ENCODE measurements around the gene SOBP.

SOBP gene

DNA sequence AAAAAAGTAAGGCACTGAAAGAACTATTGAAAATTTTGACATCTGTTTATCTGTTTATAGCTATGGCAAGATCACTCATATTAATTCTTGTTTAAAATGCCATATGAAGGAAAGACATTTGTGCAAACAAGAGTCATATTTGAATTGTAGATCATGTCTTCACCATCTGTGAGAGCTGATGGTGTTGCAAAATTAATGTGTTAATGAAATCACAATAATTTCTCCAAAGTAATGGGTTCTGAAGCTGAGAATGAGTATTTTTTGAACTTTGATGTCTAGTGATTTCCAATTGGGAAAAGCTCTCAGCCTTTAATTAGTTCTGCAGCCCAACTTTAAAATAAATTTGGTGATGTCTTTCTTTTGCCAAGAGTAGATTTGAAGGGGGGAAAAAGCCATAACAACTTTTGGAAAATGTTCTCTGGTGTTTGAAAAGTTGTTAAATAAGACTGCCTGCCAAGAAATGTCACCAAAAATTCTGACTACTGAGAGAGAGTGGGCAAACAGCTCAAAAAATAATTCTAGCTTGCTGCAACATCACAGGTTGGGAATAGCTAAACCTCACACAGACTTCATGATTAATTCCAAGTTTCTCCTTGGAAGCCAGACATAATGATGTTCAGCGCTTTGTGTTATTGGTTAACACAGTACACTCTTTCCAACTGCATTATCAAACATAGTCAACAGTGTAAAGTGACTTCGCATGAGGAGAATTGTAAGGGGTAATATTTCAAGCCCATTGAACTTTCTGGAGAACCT is 142.6 kb downstream of the SOBP start:
- no peaks in the 10 kb centered on the region for H3K4me1 ChIP-seq (ENCODE audit: control insufficient read depth in 1 of 2, insufficient read depth in 2 of 2, low read length in 2 of 2)
- no peak overlapping the region for H3K9ac ChIP-seq (ENCODE audit: low read depth in 1 of 2, low read length in 2 of 2)
- H3K9me3 ChIP-seq (ENCODE audit: control insufficient read depth in 1 of 2, low read length in 2 of 2) = no peaks in the 10 kb centered on the region
- no peak overlapping the region for H3K27ac ChIP-seq (ENCODE audit: low read depth, low read length)
- H3K4me3 ChIP-seq (ENCODE audit: low read depth in 1 of 2, low read length in 2 of 2) = no peak overlapping the region
- no peaks in the 10 kb centered on the region for H3K36me3 ChIP-seq (ENCODE audit: control insufficient read depth in 1 of 2, insufficient read depth in 2 of 2, low read length in 2 of 2)
- H3K27me3 ChIP-seq (ENCODE audit: control insufficient read depth in 1 of 2, insufficient read depth in 2 of 2, low read length in 2 of 2) = peaks cover 11 to 39% of the 10 kb centered on the region in 2 donors

DNA sequence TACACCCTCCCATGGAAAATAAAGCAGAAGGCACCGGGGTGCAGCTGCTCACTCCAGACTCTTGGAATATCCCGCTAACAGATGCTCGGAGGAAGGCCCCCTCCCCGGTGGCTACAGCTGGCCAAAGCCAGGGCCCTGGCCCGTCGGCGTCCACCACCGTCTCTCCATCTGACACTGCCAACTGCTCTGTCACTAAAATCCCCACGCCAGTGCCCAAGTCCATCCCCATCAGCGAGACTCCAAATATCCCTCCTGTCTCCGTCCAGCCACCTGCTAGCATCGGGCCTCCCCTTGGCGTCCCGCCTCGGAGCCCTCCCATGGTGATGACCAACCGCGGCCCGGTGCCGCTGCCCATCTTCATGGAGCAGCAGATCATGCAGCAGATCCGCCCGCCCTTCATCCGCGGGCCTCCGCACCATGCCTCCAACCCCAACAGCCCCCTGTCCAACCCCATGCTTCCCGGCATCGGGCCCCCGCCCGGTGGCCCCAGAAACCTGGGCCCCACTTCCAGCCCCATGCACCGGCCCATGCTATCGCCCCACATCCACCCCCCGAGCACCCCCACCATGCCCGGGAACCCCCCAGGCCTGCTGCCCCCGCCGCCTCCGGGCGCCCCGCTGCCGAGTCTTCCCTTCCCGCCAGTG is 143.9 kb downstream of the SOBP start:
- Histone ChIP-seq H3K27me3 (ENCODE audit: control insufficient read depth in 1 of 2, insufficient read depth in 2 of 2, low read length in 2 of 2) (peaks cover 11 to 39% of the 10 kb centered on the region in 2 donors), H3K9me3 (ENCODE audit: control insufficient read depth in 1 of 2, low read length in 2 of 2) (no peaks in the 10 kb centered on the region), H3K27ac (ENCODE audit: low read depth, low read length) (no peak overlapping the region), H3K4me1 (ENCODE audit: control insufficient read depth in 1 of 2, insufficient read depth in 2 of 2, low read length in 2 of 2) (no peaks in the 10 kb centered on the region), H3K4me3 (ENCODE audit: low read depth in 1 of 2, low read length in 2 of 2) (no peak overlapping the region), H3K36me3 (ENCODE audit: control insufficient read depth in 1 of 2, insufficient read depth in 2 of 2, low read length in 2 of 2) (no peaks in the 10 kb centered on the region), H3K9ac (ENCODE audit: low read depth in 1 of 2, low read length in 2 of 2) (no peak overlapping the region)

DNA sequence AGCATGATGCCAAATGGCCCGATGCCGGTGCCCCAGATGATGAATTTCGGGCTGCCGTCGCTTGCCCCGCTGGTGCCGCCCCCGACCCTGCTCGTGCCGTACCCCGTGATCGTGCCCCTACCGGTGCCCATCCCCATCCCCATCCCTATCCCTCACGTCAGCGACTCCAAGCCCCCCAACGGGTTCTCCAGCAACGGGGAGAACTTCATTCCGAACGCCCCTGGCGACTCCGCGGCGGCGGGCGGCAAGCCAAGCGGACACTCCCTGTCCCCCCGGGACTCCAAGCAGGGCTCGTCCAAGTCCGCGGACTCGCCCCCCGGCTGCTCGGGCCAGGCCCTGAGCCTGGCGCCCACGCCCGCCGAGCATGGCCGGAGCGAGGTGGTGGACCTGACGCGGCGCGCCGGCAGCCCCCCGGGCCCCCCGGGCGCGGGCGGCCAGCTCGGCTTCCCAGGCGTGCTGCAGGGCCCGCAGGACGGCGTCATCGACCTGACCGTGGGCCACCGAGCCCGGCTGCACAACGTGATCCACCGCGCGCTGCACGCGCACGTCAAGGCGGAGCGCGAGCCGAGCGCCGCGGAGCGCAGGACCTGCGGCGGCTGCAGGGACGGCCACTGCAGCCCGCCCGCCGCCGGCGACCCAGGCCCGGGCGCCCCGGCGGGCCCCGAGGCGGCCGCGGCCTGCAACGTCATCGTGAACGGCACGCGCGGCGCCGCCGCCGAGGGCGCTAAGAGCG is 144.6 kb downstream of the SOBP start:
- Histone ChIP-seq H3K4me3 (ENCODE audit: low read depth in 1 of 2, low read length in 2 of 2) (no peak overlapping the region), H3K36me3 (ENCODE audit: control insufficient read depth in 1 of 2, insufficient read depth in 2 of 2, low read length in 2 of 2) (no peaks in the 10 kb centered on the region), H3K27ac (ENCODE audit: low read depth, low read length) (no peak overlapping the region), H3K9ac (ENCODE audit: low read depth in 1 of 2, low read length in 2 of 2) (no peak overlapping the region), H3K4me1 (ENCODE audit: control insufficient read depth in 1 of 2, insufficient read depth in 2 of 2, low read length in 2 of 2) (no peaks in the 10 kb centered on the region), H3K27me3 (ENCODE audit: control insufficient read depth in 1 of 2, insufficient read depth in 2 of 2, low read length in 2 of 2) (peaks cover 11 to 39% of the 10 kb centered on the region in 2 donors), H3K9me3 (ENCODE audit: control insufficient read depth in 1 of 2, low read length in 2 of 2) (no peaks in the 10 kb centered on the region)

DNA sequence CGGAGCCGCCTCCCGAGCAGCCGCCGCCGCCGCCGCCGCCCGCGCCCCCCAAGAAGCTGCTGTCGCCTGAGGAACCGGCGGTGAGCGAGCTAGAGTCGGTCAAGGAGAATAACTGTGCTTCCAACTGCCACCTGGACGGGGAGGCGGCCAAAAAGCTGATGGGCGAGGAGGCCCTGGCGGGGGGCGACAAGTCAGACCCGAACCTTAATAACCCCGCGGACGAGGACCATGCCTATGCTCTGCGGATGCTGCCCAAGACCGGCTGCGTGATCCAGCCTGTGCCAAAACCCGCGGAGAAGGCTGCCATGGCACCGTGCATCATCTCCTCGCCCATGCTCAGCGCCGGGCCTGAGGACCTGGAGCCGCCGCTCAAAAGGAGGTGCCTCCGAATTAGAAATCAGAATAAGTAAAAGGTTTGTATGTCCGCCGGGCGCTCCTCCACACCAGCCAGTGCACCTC is 145.2 kb downstream of the SOBP start:
- Histone ChIP-seq H3K4me1 (ENCODE audit: control insufficient read depth in 1 of 2, insufficient read depth in 2 of 2, low read length in 2 of 2) (no peaks in the 10 kb centered on the region), H3K36me3 (ENCODE audit: control insufficient read depth in 1 of 2, insufficient read depth in 2 of 2, low read length in 2 of 2) (no peaks in the 10 kb centered on the region), H3K27me3 (ENCODE audit: control insufficient read depth in 1 of 2, insufficient read depth in 2 of 2, low read length in 2 of 2) (peaks cover 11 to 39% of the 10 kb centered on the region in 2 donors), H3K9ac (ENCODE audit: low read depth in 1 of 2, low read length in 2 of 2) (no peak overlapping the region), H3K9me3 (ENCODE audit: control insufficient read depth in 1 of 2, low read length in 2 of 2) (no peaks in the 10 kb centered on the region), H3K4me3 (ENCODE audit: low read depth in 1 of 2, low read length in 2 of 2) (no peak overlapping the region), H3K27ac (ENCODE audit: low read depth, low read length) (no peak overlapping the region)

DNA sequence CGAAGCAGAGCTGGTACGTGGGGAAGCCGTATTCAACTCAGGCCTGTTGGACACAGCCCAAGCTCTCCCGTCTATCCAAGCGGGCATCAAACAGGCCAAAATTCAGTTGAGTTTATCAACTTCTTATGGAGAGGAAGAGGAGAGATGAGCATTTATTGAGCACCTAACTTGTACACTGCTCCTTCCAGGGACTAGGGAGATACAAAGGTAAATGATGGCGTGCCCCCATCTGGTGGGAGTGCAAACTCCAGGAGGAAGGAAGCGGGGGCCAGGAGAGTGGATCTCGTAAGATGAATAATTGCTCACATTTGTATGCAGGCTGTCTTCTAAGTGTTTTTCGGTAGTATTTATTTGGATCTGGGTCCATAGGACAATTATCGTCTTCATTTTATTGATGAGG is 146.6 kb downstream of the SOBP start:
- no peaks in the 10 kb centered on the region for H3K4me1 ChIP-seq (ENCODE audit: control insufficient read depth in 1 of 2, insufficient read depth in 2 of 2, low read length in 2 of 2)
- no peak overlapping the region for H3K27ac ChIP-seq (ENCODE audit: low read depth, low read length)
- no peak overlapping the region for H3K9ac ChIP-seq (ENCODE audit: low read depth in 1 of 2, low read length in 2 of 2)
- no peaks in the 10 kb centered on the region for H3K36me3 ChIP-seq (ENCODE audit: control insufficient read depth in 1 of 2, insufficient read depth in 2 of 2, low read length in 2 of 2)
- no peak overlapping the region for H3K4me3 ChIP-seq (ENCODE audit: low read depth in 1 of 2, low read length in 2 of 2)
- peaks cover 11 to 37% of the 10 kb centered on the region in 2 donors for H3K27me3 ChIP-seq (ENCODE audit: control insufficient read depth in 1 of 2, insufficient read depth in 2 of 2, low read length in 2 of 2)
- no peaks in the 10 kb centered on the region for H3K9me3 ChIP-seq (ENCODE audit: control insufficient read depth in 1 of 2, low read length in 2 of 2)

- H3K9me3 ChIP-seq (ENCODE audit: control insufficient read depth in 1 of 2, low read length in 2 of 2) = no peaks in the 10 kb centered on the region
- peaks cover 11 to 32% of the 10 kb centered on the region in 2 donors for H3K27me3 ChIP-seq (ENCODE audit: control insufficient read depth in 1 of 2, insufficient read depth in 2 of 2, low read length in 2 of 2)
- H3K36me3 ChIP-seq (ENCODE audit: control insufficient read depth in 1 of 2, insufficient read depth in 2 of 2, low read length in 2 of 2) = no peaks in the 10 kb centered on the region
- no peak overlapping the region for H3K4me3 ChIP-seq (ENCODE audit: low read depth in 1 of 2, low read length in 2 of 2)
- H3K4me1 ChIP-seq (ENCODE audit: control insufficient read depth in 1 of 2, insufficient read depth in 2 of 2, low read length in 2 of 2) = no peaks in the 10 kb centered on the region
- H3K27ac ChIP-seq (ENCODE audit: low read depth, low read length) = no peak overlapping the region
- H3K9ac ChIP-seq (ENCODE audit: low read depth in 1 of 2, low read length in 2 of 2) = no peak overlapping the region
Measured at GRCh38 chr6:107637316-107638315, 147.7 kb downstream of the SOBP start.

GRCh38 chr6:107638493-107638892 is 148.6 kb downstream of the SOBP start:
- Histone ChIP-seq H3K36me3 (ENCODE audit: control insufficient read depth in 1 of 2, insufficient read depth in 2 of 2, low read length in 2 of 2) (no peaks in the 10 kb centered on the region), H3K9ac (ENCODE audit: low read depth in 1 of 2, low read length in 2 of 2) (no peak overlapping the region), H3K4me3 (ENCODE audit: low read depth in 1 of 2, low read length in 2 of 2) (no peak overlapping the region), H3K27ac (ENCODE audit: low read depth, low read length) (no peak overlapping the region), H3K27me3 (ENCODE audit: control insufficient read depth in 1 of 2, insufficient read depth in 2 of 2, low read length in 2 of 2) (peaks cover 9 to 24% of the 10 kb centered on the region in 2 donors), H3K4me1 (ENCODE audit: control insufficient read depth in 1 of 2, insufficient read depth in 2 of 2, low read length in 2 of 2) (no peaks in the 10 kb centered on the region), H3K9me3 (ENCODE audit: control insufficient read depth in 1 of 2, low read length in 2 of 2) (no peaks in the 10 kb centered on the region)

DNA sequence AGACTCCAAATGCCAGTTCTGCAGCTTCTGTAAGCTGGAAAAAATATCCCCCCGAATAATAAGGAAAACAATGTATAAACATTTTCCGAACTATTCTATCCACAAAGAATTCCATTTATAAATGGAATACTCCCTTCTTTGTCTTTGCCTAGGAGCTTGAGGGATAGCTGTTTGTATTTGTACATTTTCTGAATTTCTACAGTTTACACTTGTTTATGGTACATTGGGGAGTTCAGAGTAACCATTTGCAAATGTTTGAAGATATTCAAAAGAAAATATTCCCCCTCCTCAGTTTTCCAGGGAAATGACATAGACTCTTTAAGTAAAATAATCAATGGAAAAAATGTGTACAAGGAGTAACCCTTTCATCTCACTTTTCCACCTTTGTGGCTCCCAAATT is 149.6 kb downstream of the SOBP start:
- no peaks in the 10 kb centered on the region for H3K4me1 ChIP-seq (ENCODE audit: control insufficient read depth in 1 of 2, insufficient read depth in 2 of 2, low read length in 2 of 2)
- no peaks in the 10 kb centered on the region for H3K36me3 ChIP-seq (ENCODE audit: control insufficient read depth in 1 of 2, insufficient read depth in 2 of 2, low read length in 2 of 2)
- no peak overlapping the region for H3K4me3 ChIP-seq (ENCODE audit: low read depth in 1 of 2, low read length in 2 of 2)
- no peak overlapping the region for H3K9ac ChIP-seq (ENCODE audit: low read depth in 1 of 2, low read length in 2 of 2)
- no peaks in the 10 kb centered on the region for H3K9me3 ChIP-seq (ENCODE audit: control insufficient read depth in 1 of 2, low read length in 2 of 2)
- peaks cover 7 to 20% of the 10 kb centered on the region in 2 donors for H3K27me3 ChIP-seq (ENCODE audit: control insufficient read depth in 1 of 2, insufficient read depth in 2 of 2, low read length in 2 of 2)
- H3K27ac ChIP-seq (ENCODE audit: low read depth, low read length) = no peak overlapping the region

DNA sequence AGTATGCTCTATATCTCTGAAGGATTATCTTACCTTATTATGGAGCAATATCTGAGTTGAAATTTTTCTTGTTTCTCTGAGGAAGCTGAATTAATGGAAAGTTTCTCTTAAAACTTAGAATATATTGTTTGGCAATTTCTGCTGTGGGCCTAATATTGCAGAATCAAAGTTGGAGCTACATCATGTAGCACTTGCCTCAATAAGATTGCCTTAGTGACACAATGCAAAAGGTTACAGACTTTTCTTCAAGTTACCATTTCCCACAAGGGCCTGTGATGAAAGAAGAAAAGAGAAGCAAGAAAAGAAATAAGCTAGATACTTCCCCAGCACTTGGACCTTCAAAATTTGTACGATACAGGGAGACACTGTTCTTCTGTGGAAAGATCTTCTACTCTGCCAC is 151.2 kb downstream of the SOBP start:
- Histone ChIP-seq H3K4me1 (ENCODE audit: control insufficient read depth in 1 of 2, insufficient read depth in 2 of 2, low read length in 2 of 2) (no peaks in the 10 kb centered on the region), H3K9ac (ENCODE audit: low read depth in 1 of 2, low read length in 2 of 2) (no peak overlapping the region), H3K4me3 (ENCODE audit: low read depth in 1 of 2, low read length in 2 of 2) (no peak overlapping the region), H3K9me3 (ENCODE audit: control insufficient read depth in 1 of 2, low read length in 2 of 2) (no peaks in the 10 kb centered on the region), H3K27me3 (ENCODE audit: control insufficient read depth in 1 of 2, insufficient read depth in 2 of 2, low read length in 2 of 2) (peaks cover 0 to 14% of the 10 kb centered on the region in 2 donors), H3K36me3 (ENCODE audit: control insufficient read depth in 1 of 2, insufficient read depth in 2 of 2, low read length in 2 of 2) (no peaks in the 10 kb centered on the region), H3K27ac (ENCODE audit: low read depth, low read length) (no peak overlapping the region)

Data from duodenal mucosa (tissue), 2 donors.